Measurements from ENCODE around the gene SMCHD1. TPM values are rescaled to one million over a fixed set of nuclear protein-coding genes. Genes with fewer than 3 reads are reported as not detected.
"Not testable (repeated sequence)": the region's sequence is repeated elsewhere in the genome, so short reads cannot be mapped to it uniquely, and the experiment has no call there.

SMCHD1 gene
- total RNA-seq, 2 donors from 2014 or later = 36.5 to 43.3 TPM

DNA sequence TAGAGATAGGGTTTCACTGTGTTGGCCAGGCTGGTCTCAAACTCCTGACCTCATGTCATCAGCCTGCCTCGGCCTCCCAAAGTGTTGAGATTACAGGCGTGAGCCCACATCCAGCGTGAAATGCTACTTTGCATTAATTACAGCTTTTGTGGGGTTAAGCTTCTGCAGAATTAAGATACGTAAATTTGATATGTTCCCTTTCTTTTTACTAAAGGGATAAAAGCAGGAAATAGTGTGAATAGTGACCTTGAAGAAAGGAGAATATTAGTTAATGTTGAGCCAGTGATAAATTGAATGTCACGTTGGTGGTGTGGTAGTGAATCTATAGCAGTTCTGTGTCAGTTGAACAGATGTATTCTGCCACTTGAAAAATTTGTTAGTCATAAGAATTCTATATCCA, 16.9 kb downstream of the SMCHD1 start:
- Histone ChIP-seq H3K9me3 (no peaks in the 10 kb centered on the region), H3K4me1 (no peaks in the 10 kb centered on the region), H3K27ac (no peak overlapping the region), H3K27me3 (no peaks in the 10 kb centered on the region), H3K36me3 (peaks cover 4% of the 10 kb centered on the region), H3K9ac (ENCODE audit: low read depth in 2 of 2, low read length in 2 of 2) (no peak overlapping the region), H3K4me3 (no peak overlapping the region)
- intact Hi-C loops (cut with DNase I) = no loop called here
- TF ChIP-seq, protein P1, sequence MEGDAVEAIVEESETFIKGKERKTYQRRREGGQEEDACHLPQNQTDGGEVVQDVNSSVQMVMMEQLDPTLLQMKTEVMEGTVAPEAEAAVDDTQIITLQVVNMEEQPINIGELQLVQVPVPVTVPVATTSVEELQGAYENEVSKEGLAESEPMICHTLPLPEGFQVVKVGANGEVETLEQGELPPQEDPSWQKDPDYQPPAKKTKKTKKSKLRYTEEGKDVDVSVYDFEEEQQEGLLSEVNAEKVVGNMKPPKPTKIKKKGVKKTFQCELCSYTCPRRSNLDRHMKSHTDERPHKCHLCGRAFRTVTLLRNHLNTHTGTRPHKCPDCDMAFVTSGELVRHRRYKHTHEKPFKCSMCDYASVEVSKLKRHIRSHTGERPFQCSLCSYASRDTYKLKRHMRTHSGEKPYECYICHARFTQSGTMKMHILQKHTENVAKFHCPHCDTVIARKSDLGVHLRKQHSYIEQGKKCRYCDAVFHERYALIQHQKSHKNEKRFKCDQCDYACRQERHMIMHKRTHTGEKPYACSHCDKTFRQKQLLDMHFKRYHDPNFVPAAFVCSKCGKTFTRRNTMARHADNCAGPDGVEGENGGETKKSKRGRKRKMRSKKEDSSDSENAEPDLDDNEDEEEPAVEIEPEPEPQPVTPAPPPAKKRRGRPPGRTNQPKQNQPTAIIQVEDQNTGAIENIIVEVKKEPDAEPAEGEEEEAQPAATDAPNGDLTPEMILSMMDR (IDR thresholded peaks at IDR 0.05) = no peak
- no peak for DNase-seq

DNA sequence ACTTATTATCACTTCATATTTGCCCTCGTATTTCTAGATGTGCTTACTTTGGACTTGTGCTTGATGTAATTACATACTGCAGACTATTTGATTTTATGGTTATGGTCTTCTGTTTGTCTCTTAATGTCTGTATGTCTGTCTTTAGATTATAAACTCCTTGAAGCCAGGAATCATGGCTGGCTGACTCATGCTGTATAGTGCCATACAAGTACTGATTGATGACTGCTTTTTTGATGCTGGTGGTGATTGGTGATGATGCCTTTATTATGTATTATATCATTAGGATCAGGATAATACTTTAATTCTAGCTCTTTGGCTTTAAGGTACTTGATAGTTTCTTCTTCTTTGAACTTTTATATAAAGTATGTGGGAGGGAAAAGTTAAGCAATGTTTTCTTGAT, 17.3 kb downstream of the SMCHD1 start:
- Histone ChIP-seq H3K27ac (no peak overlapping the region), H3K27me3 (no peaks in the 10 kb centered on the region), H3K4me1 (no peaks in the 10 kb centered on the region), H3K9me3 (no peaks in the 10 kb centered on the region), H3K36me3 (peaks cover 4% of the 10 kb centered on the region), H3K4me3 (no peak overlapping the region), H3K9ac (ENCODE audit: low read depth in 2 of 2, low read length in 2 of 2) (no peak overlapping the region)
- intact Hi-C loops (cut with DNase I) = no loop called here
- TF ChIP-seq, protein P1 (IDR thresholded peaks at IDR 0.05) = no peak
- DNase-seq = no peak

DNA sequence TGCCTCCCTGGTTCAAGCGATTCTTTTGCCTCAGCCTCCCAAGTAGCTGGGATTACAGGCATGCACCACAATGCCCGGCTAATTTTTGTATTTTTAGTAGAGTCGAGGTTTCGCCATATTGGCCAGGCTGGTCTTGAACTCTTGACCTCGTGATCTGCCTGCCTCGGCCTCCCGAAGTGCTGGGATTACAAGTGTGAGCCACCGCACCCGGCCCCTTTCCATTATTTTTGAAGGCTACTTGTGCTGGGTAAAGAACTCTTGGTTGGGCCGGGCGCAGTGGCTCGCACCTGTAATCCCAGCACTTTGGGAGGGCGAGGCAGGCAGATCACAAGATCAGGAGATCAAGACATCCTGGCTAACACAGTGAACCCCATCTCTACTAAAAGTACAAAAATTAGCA, 23.4 kb downstream of the SMCHD1 start:
- H3K9ac ChIP-seq (ENCODE audit: low read depth in 2 of 2, low read length in 2 of 2); H3K27ac ChIP-seq; H3K9me3 ChIP-seq; H3K4me1 ChIP-seq; H3K4me3 ChIP-seq; H3K36me3 ChIP-seq; H3K27me3 ChIP-seq; DNase-seq; intact Hi-C loops (cut with DNase I): not testable (repeated sequence)

DNA sequence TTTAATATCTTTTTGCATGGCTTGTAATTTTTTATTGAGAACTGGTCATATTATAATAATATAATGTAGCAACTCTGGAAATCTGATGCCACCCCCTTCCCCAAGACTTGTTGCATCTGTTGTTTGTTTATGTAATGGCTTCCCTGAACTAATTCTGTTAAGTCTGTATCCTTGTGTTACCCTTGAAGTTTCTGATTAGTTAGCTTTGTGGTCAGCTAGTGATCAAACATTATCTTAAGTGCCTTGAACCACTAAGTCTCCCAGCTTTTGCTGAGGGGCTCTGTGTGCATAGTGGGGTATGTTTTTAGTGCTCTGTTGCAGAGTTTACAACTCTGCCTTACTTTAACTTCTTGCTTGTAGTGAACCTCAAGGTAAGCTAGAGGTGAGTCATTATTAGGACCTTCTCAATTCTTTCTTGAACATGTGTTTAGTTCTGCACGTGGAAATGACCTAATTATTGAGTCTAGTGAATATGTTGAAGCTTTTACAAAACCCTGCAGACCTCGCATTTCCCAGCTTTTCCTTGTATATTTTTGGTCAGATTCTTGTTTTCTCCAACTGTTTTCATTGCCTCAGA, 24.8 kb downstream of the SMCHD1 start:
- Histone ChIP-seq H3K27ac (no peak overlapping the region), H3K9ac (ENCODE audit: low read depth in 2 of 2, low read length in 2 of 2) (no peak overlapping the region), H3K27me3 (no peaks in the 10 kb centered on the region), H3K9me3 (no peaks in the 10 kb centered on the region), H3K36me3 (peaks cover 4% of the 10 kb centered on the region), H3K4me3 (no peak overlapping the region), H3K4me1 (no peaks in the 10 kb centered on the region)
- intact Hi-C loops (cut with DNase I) = no loop called here
- TF ChIP-seq, protein P1 (IDR thresholded peaks at IDR 0.05) = no peak
- DNase-seq = no peak

DNA sequence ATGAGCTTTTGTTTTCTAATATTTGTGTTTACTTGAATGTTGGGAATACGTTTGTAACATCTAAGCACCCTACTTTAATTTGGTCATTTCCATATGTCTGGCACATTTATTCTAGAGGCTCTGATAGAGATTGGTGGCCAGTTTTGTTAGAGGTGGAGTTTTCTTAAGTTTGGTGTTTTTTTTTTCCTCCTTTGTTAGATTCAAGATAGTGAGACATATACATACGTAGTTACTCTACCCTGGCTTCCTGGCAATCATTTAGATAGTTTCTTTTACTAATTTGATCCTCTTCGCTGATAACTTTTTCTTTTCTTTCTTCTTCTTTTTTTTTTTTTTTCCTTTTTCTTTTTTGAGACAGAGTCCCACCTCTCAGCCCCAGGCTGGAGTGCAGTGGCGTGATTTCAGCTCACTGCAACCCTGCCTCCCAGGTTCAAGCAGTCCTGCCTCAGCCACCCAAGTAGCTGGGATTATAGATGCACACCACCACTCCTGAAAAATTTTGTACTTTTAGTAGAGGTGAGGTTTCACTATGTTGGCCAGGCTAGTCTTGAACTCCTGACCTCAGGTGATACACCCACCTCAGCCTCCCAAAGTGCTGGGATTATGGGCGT, 26.6 kb downstream of the SMCHD1 start:
- no peak overlapping the region for H3K9ac ChIP-seq (ENCODE audit: low read depth in 2 of 2, low read length in 2 of 2)
- H3K4me1 ChIP-seq = no peaks in the 10 kb centered on the region
- H3K4me3 ChIP-seq = no peak overlapping the region
- no peaks in the 10 kb centered on the region for H3K27me3 ChIP-seq
- no peak overlapping the region for H3K27ac ChIP-seq
- DNase-seq = no peak
- no peaks in the 10 kb centered on the region for H3K9me3 ChIP-seq
- H3K36me3 ChIP-seq = no peaks in the 10 kb centered on the region
- intact Hi-C loops (cut with DNase I) = no loop called here
- TF ChIP-seq, protein P1 (IDR thresholded peaks at IDR 0.05) = no peak

DNA sequence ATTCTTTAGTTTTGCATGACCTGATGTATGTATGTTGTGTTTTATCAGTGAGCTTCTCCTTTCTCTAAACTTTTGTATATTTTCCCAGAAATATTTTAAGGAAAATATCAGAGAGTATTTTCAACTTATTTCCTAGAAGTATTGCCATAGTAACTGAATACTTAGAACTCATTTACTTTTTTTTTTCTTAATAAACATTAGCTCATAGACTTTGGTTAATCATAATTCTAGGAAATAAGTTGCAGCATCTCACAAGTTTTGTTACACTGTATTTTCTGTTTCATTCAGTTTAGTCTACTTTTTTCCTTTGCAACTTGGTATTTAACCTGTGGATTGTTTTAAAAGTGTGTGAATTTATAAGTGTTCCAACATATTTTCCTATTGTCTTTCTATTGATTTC, 27.5 kb downstream of the SMCHD1 start:
- intact Hi-C loops (cut with DNase I) = no loop called here
- DNase-seq = no peak

More for the DNA sequence above, 27.5 kb downstream of the SMCHD1 start:
- H3K4me1 ChIP-seq = no peaks in the 10 kb centered on the region
- H3K9ac ChIP-seq (ENCODE audit: low read depth in 2 of 2, low read length in 2 of 2) = no peak overlapping the region
- H3K27me3 ChIP-seq = no peaks in the 10 kb centered on the region
- H3K36me3 ChIP-seq = no peaks in the 10 kb centered on the region
- no peaks in the 10 kb centered on the region for H3K9me3 ChIP-seq
- no peak overlapping the region for H3K27ac ChIP-seq
- TF ChIP-seq, protein P1 (IDR thresholded peaks at IDR 0.05) = no peak
- H3K4me3 ChIP-seq = no peak overlapping the region

Measured in colonic mucosa (tissue), 4 donors.